Stomach (tissue), 4 donors: ENCODE data around the gene CPED1.

Experiments
- POLR2A ChIP-seq, 4 donors: fragments of 450-650 bp; IDR thresholded peaks; one replicate each; pipeline ENCODE4 v1.6.1; 2016; ENCODE audit warnings: antibody characterized with exemption in 4 of 4, control low read depth in 2 of 4, mild to moderate bottlenecking in 1 of 4, moderate library complexity in 1 of 4
- TF ChIP-seq, protein P1 (sequence below), 7 experiments: fragments of 450-650 bp in 4 of 7; fragments of 200-600 bp in 3 of 7; sonication (generic) in 3 of 7; IDR thresholded peaks; one replicate each; pipeline ENCODE4 v1.5.1; 2016 to 2019; ENCODE audit warnings: antibody characterized with exemption in 7 of 7, control low read depth in 2 of 7, mild to moderate bottlenecking in 1 of 7

DNA sequence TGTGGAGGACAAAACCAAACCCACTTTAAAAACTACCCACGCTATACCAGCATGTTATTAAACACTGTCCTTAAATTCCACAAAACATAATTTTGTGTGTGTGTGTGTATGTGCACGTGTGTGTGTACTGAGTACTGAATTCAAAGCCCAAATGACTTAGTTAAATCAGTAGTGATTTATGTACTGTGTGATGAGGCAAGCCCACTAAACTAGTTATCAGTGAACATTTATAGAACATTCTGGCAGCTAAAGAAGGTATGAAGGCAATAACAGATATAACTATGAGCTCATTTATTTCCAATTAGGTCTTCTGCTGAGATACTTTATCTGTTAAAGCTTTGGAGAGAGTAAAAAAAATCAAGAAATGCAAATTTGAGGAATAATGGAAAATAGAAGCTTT, 115.1 kb downstream of the CPED1 start:
- TF ChIP-seq, protein P1, sequence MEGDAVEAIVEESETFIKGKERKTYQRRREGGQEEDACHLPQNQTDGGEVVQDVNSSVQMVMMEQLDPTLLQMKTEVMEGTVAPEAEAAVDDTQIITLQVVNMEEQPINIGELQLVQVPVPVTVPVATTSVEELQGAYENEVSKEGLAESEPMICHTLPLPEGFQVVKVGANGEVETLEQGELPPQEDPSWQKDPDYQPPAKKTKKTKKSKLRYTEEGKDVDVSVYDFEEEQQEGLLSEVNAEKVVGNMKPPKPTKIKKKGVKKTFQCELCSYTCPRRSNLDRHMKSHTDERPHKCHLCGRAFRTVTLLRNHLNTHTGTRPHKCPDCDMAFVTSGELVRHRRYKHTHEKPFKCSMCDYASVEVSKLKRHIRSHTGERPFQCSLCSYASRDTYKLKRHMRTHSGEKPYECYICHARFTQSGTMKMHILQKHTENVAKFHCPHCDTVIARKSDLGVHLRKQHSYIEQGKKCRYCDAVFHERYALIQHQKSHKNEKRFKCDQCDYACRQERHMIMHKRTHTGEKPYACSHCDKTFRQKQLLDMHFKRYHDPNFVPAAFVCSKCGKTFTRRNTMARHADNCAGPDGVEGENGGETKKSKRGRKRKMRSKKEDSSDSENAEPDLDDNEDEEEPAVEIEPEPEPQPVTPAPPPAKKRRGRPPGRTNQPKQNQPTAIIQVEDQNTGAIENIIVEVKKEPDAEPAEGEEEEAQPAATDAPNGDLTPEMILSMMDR (IDR thresholded peaks at IDR 0.05): no peak
- no peak for TF ChIP-seq POLR2A (IDR thresholded peaks at IDR 0.05)
